ENCODE results near the gene CFAP99. TPM values are rescaled to one million over a fixed set of nuclear protein-coding genes. Genes with fewer than 3 reads are reported as not detected.

Gene CFAP99
- polyA plus RNA-seq, 6 donors from 2014 or later = not detected

DNA sequence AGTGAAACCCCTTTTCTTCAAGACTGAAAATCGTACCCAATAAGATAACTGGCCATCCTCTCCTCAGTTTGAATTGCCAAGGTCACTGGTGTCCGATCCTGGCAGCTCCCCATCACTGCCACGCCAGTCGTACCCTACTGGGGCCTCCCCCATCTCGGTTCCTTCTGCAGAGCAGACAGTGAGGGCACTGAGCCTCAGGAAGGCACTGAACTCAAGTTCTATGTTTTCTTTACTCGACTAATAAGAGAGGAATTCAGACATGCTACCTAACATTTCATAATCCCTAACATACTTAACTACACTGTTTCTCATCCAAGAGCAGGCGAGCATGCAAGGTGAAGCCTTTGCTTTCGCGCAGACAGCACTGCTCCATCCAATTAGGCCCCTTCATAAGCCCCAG lies 23.7 kb upstream of the CFAP99 start:
- Mint-ChIP-seq H3K36me3 (peaks cover 0 to 8% of the 10 kb centered on the region in 2 donors), H3K27me3 (peaks cover 15 to 84% (median 76%) of the 10 kb centered on the region in 3 donors), H3K27ac (no peak overlapping the region), H3K4me3 (peak overlapping the region in 4 of 8 donors; percentile 26 to 90 (median 70)), H3K4me1 (peaks cover 28 to 35% (median 35%) of the 10 kb centered on the region in 3 donors), H3K9me3 (no peaks in the 10 kb centered on the region)
- ATAC-seq (ENCODE audit: low read depth in 2 of 2) = no peak
- no peak for DNase-seq

DNA sequence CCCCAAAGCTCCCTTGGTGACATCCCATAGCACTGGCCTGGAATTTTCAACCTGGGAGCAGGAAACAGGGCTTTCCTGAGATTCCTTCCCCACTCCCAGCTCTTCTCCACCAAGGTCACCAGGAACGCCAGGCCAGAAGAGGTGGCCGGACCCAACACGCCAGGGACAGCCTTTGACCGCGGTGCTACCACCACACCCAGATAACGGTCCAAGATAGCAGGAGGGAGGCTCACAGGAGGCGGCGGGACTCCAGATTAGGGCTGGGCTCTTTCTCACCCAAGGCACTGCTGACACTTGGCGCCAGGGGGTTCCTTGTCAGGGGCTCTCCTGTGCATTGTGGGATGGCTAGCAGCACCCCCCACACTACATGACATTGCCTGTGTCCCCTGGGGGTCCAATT lies 23.2 kb upstream of the CFAP99 start:
- Mint-ChIP-seq H3K27me3 (peaks cover 15 to 84% (median 78%) of the 10 kb centered on the region in 3 donors), H3K36me3 (peaks cover 0 to 8% of the 10 kb centered on the region in 2 donors), H3K27ac (no peak overlapping the region), H3K9me3 (no peaks in the 10 kb centered on the region), H3K4me1 (peaks cover 28 to 35% (median 31%) of the 10 kb centered on the region in 3 donors), H3K4me3 (no peak overlapping the region)
- ATAC-seq (ENCODE audit: low read depth in 2 of 2) (no peak), DNase-seq (no peak)

DNA sequence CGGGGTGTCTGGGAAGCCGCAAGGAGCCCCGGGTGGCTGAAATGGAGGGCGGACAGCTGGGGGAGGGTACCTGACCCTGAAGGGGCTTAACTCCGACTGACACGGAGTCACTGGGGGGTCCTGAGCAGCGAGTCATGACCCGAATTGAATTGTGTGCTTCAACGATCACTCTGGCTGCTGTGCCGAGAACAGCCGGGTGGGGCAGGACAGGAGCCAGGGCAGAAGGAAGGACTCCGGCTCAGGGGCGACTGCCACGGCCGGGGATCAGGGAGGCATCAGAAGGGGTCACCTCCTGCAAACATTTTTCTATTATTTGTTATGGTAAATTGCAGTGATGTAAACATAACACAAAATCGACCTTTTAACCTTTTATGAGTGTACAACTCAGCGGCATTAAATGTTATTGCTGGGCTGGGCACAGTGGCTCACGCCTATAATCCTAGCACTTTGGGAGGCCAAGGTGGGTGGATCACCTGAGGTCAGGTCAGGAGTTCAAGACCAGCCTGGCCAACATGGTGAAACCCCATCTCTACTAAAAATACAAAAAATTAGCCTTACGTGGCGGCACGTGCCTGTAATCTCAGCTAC lies 21.9 kb upstream of the CFAP99 start:
- Mint-ChIP-seq H3K4me3 (no peak overlapping the region), H3K4me1 (peaks cover 19 to 24% (median 23%) of the 10 kb centered on the region in 3 donors), H3K9me3 (no peaks in the 10 kb centered on the region), H3K27me3 (peaks cover 15 to 81% (median 72%) of the 10 kb centered on the region in 3 donors), H3K36me3 (peaks cover 0 to 8% of the 10 kb centered on the region in 2 donors), H3K27ac (no peak overlapping the region)
- no peak for DNase-seq
- no peak for ATAC-seq (ENCODE audit: low read depth in 2 of 2)

DNA sequence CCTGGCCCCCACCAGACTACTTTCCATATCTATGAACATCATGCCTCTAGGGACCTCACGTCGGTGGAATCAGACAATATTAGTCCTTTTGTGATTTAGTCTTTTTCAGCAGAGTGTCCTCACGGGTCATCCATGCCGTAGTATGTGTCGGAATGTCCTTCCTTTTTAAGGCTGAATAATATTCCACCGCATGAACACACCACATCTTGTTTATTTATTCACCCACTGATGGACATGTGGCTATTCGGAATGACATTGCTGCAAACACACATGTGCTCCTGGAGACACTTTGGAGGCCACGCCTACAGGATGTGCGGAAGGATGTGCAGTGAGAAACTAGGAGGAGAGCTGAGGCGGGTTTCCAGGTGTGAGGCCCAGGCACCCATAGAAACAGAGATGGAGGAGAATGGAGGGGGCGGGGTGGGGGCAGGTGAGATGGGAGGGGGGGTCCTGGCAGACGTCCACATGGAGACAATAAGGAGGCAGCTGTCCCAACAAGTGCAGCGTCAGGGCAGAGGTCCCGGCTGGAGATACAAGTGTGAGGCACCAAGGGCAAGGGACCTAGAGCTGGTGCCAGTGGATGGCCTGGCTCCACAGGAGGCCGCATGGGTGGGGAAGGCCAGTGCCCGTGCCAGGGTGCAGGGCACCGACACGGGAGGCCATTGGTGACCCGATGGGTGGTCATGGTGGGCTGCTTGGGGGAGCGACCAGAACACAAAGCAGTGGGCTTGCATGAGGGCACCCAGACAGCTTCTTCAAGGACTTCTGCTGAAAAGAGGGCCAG lies 21.0 kb upstream of the CFAP99 start:
- ATAC-seq (ENCODE audit: low read depth in 2 of 2) = no peak
- Mint-ChIP-seq H3K4me3 (peak overlapping the region in 1 of 8 donors; percentile 31), H3K36me3 (peaks cover 0 to 8% of the 10 kb centered on the region in 2 donors), H3K27me3 (peaks cover 24 to 81% (median 65%) of the 10 kb centered on the region in 3 donors), H3K9me3 (no peaks in the 10 kb centered on the region), H3K27ac (no peak overlapping the region), H3K4me1 (peaks cover 19 to 24% (median 24%) of the 10 kb centered on the region in 3 donors)
- no peak for DNase-seq

DNA sequence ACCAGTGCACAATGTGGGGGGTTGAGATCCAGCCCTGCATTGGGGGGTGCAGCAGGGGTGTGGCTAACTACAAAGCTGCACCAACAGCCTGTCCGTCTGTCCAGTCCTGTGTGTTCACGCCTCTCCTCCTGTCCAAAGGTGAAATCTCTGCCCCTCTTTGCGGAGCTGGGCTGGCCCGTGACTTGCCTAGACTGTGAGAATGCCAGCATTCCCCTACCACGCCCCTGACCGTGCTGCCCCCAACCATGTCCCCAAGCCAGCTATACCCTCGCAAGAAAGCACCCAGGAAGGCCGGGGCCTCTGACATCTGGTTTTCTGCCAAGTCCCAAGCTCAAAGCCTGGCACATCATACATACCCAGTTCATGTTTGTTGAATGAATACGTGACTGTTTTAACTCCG lies 19.5 kb upstream of the CFAP99 start:
- no peak overlapping the region for H3K27ac Mint-ChIP-seq
- no peaks in the 10 kb centered on the region for H3K9me3 Mint-ChIP-seq
- H3K36me3 Mint-ChIP-seq = peaks cover 0 to 8% of the 10 kb centered on the region in 2 donors
- H3K27me3 Mint-ChIP-seq = peaks cover 25 to 71% (median 59%) of the 10 kb centered on the region in 3 donors
- H3K4me3 Mint-ChIP-seq = no peak overlapping the region
- H3K4me1 Mint-ChIP-seq = peaks cover 10 to 12% (median 12%) of the 10 kb centered on the region in 3 donors
- DNase-seq (no peak), ATAC-seq (ENCODE audit: low read depth in 2 of 2) (no peak)

DNA sequence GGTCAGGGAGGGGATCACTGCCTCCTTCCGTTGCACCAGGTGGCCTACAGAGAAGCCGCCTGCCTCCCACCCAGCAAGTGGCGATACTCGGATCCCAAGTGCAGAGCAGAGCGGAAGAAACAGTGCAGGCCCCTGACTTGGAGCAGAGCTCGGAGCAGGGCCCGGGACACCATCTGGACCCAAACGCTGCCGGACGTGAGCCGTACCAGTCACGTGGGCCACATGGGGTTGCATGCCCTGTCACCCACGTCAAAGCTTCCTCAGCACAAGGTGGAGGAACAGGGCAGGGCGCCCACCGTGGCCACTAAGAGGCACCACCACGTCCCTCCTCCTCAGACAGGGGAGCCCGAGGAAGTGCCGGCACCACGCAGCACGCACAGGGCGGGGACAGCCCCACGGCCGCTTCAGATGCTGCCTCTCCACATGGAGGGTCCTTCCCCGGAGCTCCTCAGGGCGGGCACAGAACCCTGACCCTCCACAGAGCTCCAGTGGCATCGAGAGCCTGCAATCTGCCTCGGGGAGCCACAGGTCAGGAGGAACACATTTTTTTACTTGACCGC lies 19.0 kb upstream of the CFAP99 start:
- H3K4me3 Mint-ChIP-seq = no peak overlapping the region
- H3K27me3 Mint-ChIP-seq = peaks cover 28 to 66% (median 54%) of the 10 kb centered on the region in 3 donors
- H3K27ac Mint-ChIP-seq = no peak overlapping the region
- H3K4me1 Mint-ChIP-seq = peaks cover 5 to 7% (median 7%) of the 10 kb centered on the region in 3 donors
- H3K9me3 Mint-ChIP-seq = no peaks in the 10 kb centered on the region
- ATAC-seq (ENCODE audit: low read depth in 2 of 2) = no peak
- H3K36me3 Mint-ChIP-seq = peaks cover 0 to 8% of the 10 kb centered on the region in 2 donors
- no peak for DNase-seq

DNA sequence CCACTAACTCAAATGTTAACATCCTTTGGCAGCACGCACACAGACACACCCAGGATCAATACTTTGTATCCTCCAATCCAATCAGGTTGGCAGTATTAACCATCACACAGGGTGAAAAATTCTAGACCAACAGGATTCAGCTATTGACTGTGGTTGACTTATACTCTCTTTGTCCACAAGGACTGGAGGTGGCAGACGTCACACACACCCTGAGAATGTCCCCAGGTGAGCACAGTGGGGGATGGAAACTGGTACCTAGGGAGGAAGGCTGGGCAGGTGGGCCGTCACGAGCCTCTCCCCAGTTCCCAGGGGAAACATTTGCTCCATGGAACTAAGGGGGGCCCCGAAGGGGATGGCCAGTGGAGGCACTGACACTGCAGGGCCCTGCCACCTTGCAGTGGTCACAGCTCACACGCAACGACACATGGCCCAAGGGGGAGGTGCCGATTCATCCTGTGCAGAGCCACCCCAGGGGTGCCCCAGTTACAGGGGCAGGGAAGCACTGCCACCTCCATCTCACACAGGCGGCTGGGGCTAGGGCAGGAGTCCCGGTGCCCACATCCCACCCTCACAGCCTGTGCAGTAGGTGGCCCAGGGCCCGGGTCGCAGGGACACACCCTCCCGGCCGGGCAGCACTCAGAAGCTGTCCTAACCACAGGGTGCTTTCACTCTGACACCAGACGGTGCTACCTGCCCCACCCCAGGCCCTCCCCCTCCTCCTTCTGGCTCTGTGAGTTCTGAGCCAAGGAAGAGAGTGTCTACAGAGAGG lies 17.7 kb upstream of the CFAP99 start:
- Mint-ChIP-seq H3K36me3 (peaks cover 0 to 8% of the 10 kb centered on the region in 2 donors), H3K4me1 (peaks cover 4 to 6% (median 4%) of the 10 kb centered on the region in 3 donors), H3K27ac (no peak overlapping the region), H3K9me3 (no peaks in the 10 kb centered on the region), H3K27me3 (peaks cover 28 to 54% (median 48%) of the 10 kb centered on the region in 3 donors), H3K4me3 (peak overlapping the region in 1 of 8 donors; percentile 24)
- no peak for ATAC-seq (ENCODE audit: low read depth in 2 of 2)
- DNase-seq = no peak

DNA sequence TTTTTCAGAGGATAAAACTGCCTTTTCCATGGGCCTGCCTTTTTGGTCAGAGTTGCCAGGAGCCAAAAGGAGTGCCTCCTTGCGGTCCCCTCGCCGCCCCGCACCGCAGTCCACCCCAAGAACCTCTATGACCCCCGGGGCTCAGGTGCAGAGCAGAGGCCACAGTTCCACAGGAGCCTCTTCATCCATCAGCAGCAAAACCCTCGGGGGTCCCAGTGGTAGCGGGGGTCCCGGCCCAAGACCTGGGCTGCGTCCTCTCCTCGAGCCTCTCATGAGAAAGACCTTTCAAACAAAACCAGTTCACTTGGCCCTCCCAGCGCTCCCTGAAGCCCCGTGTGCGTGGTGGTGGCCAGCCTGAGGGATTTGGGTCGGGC lies 17.2 kb upstream of the CFAP99 start:
- H3K27me3 Mint-ChIP-seq = peaks cover 28 to 54% (median 48%) of the 10 kb centered on the region in 3 donors
- no peaks in the 10 kb centered on the region for H3K9me3 Mint-ChIP-seq
- no peak overlapping the region for H3K27ac Mint-ChIP-seq
- H3K4me3 Mint-ChIP-seq = peak overlapping the region in 3 of 8 donors; percentile 34 to 79 (median 71)
- DNase-seq (no peak), ATAC-seq (ENCODE audit: low read depth in 2 of 2) (no peak)
- peaks cover 0 to 8% of the 10 kb centered on the region in 2 donors for H3K36me3 Mint-ChIP-seq
- H3K4me1 Mint-ChIP-seq = peaks cover 4 to 6% (median 4%) of the 10 kb centered on the region in 3 donors

DNA sequence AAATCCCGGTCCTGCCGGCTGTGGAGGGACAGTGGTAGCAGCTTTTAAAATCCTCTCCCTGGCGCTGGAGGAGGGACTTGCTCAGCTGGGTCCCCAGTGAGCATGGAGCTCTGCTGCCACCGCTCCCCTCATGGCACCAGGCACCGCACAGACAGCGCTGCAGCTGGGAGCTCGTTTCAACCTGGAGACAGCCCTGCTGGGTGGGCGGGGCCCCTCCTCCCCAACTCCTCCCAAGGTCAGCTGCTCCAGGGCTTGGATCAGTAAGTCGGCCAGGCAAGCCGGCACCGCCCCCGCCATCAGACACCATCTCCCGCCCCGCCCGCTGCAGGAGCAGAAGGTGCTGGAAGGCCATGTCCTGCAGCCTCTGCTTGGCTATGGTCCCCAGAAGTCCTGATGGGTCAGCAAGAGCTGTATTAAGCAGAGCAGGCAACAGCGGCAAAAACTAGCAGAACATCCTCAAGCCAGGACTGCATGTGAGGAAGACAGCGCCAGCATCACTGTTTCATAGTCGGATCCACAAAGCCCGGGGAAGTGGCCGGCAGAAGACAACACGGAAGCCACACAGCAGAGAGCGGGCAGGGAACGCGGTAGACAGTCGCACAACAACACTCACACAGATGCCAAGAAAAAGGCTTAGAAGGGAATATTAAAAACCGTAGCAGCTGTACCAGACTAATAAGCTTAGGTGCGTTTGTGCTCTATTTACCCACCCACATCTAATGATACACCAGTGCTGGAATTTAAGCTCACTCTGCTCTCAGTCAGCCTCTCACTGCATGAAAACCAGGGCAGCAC lies 16.5 kb upstream of the CFAP99 start:
- DNase-seq = no peak
- H3K9me3 Mint-ChIP-seq = no peaks in the 10 kb centered on the region

DNA sequence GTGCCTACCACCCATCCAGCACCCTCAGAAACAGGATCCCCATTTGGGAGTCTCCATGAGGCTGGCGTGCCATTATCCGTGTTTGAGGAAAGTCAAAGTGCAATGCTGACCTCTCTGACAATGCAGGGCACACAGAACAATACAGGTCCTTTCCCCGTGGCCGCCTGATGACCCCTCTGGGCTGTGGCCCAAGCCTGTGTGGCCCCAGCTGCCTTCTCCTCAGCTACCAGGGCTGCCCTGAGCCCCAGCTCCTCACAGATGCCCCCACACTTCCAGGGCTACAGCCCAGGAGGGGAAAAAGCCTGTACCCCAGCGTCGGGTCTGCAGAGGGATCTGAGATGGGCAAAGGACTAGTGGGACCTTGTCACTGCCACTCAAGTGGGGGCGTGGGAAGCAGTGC lies 15.8 kb upstream of the CFAP99 start:
- peaks cover 0 to 8% of the 10 kb centered on the region in 2 donors for H3K36me3 Mint-ChIP-seq
- no peaks in the 10 kb centered on the region for H3K9me3 Mint-ChIP-seq
- ATAC-seq (ENCODE audit: low read depth in 2 of 2) (no peak), DNase-seq (no peak)
- H3K27me3 Mint-ChIP-seq = peaks cover 28 to 49% (median 46%) of the 10 kb centered on the region in 3 donors
- H3K4me1 Mint-ChIP-seq = peaks cover 0 to 6% (median 4%) of the 10 kb centered on the region in 3 donors
- peak overlapping the region in 2 of 8 donors; percentile 41 to 68 for H3K4me3 Mint-ChIP-seq
- H3K27ac Mint-ChIP-seq = no peak overlapping the region

More for the DNA sequence above, 16.5 kb upstream of the CFAP99 start:
- peaks cover 4 to 6% (median 4%) of the 10 kb centered on the region in 3 donors for H3K4me1 Mint-ChIP-seq
- peaks cover 0 to 8% of the 10 kb centered on the region in 2 donors for H3K36me3 Mint-ChIP-seq
- peak in 1 of 2 donors; percentile 40 for ATAC-seq (ENCODE audit: low read depth in 2 of 2)
- no peak overlapping the region for H3K27ac Mint-ChIP-seq
- H3K27me3 Mint-ChIP-seq = peaks cover 28 to 53% (median 48%) of the 10 kb centered on the region in 3 donors
- H3K4me3 Mint-ChIP-seq = peak overlapping the region in 4 of 8 donors; percentile 34 to 79 (median 65)

DNA sequence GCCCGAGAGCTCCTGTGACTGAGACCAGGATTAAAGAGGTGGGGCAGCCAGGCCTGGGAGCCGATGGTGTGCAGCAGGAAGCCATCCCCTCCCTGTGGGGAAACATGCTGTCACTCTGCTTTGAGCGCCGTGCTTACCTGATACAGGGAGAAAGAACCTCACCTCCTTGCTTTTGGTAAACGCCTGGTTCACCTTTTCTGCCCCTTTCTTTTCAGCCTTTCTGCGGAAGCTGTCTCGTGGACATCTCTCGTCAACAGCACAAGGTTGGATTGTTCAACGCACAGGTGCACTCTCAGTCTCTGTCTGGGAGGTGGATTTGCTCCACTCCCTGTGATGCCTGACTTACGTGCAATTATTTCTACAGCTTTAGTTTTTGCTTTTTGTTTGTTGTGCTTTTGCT lies 12.3 kb upstream of the CFAP99 start:
- Mint-ChIP-seq H3K27ac (no peak overlapping the region), H3K4me3 (no peak overlapping the region), H3K4me1 (peaks cover 0 to 5% (median 0%) of the 10 kb centered on the region in 3 donors)

DNA sequence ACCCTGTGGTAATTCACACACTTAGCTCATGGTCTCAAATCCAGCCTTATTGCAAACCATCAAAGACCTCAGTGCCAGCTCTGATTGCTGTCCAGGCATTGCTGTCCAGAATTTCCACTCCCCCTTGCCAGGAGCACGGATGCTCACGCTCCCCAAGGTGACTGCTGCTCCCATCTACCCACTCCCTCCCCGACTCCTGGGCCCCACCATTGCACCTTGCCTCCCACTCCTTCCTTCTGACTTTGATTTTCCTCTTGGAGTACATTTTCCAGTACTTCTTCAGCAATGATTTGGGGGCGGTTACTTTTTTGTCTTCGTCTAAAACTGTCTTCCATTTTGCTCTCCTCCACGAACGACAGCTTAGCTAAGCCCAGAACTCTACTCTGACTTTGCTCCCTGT lies 11.8 kb upstream of the CFAP99 start:
- Mint-ChIP-seq H3K36me3 (no peaks in the 10 kb centered on the region), H3K4me3 (no peak overlapping the region), H3K27ac (no peak overlapping the region), H3K9me3 (no peaks in the 10 kb centered on the region), H3K27me3 (peaks cover 22 to 45% (median 42%) of the 10 kb centered on the region in 3 donors), H3K4me1 (peaks cover 0 to under 1% (median 0%) of the 10 kb centered on the region in 3 donors)
- DNase-seq (no peak), ATAC-seq (ENCODE audit: low read depth in 2 of 2) (no peak)

More for the DNA sequence above, 12.3 kb upstream of the CFAP99 start:
- Mint-ChIP-seq H3K36me3 (no peaks in the 10 kb centered on the region), H3K27me3 (peaks cover 24 to 43% (median 42%) of the 10 kb centered on the region in 3 donors), H3K9me3 (no peaks in the 10 kb centered on the region)
- ATAC-seq (ENCODE audit: low read depth in 2 of 2) (no peak), DNase-seq (no peak)

All from naive B cell (primary cell).